CD4-positive, alpha-beta T cell (primary cell): ENCODE results near the gene PKIG. TPM values are rescaled to one million over a fixed set of nuclear protein-coding genes. Genes with fewer than 3 reads are reported as not detected.
A peak's percentile ranks its signal among the peaks of the same experiment; 100 is the strongest.

Experiments used
- ATAC-seq: fragments of 200-7000 bp; cut with Tn5 transposase; one replicate; pipeline ENCODE4 v1.10.0; 2022; ENCODE audit warnings: mild to moderate bottlenecking; ENCODE audit not compliant: poor library complexity
- CTCF ChIA-PET: fragments of 350-600 bp; sonication (Branson Sonifier 250); formaldehyde crosslinking; loops from one replicate; lab custom pipeline; 2021; ENCODE audit warnings: antibody characterized with exemption, inconsistent platforms; lab: Charles Lee
- POLR2A ChIA-PET: fragments of 350-600 bp; sonication (Branson Sonifier 250); formaldehyde crosslinking; loops from one replicate; lab custom pipeline; 2021; ENCODE audit warnings: antibody characterized with exemption, inconsistent platforms; lab: Charles Lee
- DNase-seq, 14 experiments: peaks; one replicate each; pipeline ENCODE4 v3.0.0-alpha.2; 2013 to 2020; ENCODE audit warnings: mixed read lengths in 2 of 14
- H3K27ac ChIP-seq, 2 donors: one replicate each; pipeline versions ENCODE4 v1.5.1 to v1.7.0; 2013; ENCODE audit warnings: low read length in 2 of 2, low read depth in 1 of 2, mild to moderate bottlenecking in 1 of 2
- H3K27me3 ChIP-seq, 2 experiments: 1 replicate in 1 of 2; 2 replicates in 1 of 2; pipeline versions ENCODE4 v1.6.1 to v1.7.0; 2013; ENCODE audit warnings: low read length in 2 of 2, control low read depth in 1 of 2, mild to moderate bottlenecking in 1 of 2, moderate library complexity in 1 of 2; ENCODE audit not compliant: insufficient read depth in 2 of 2, control insufficient read depth in 1 of 2
- H3K36me3 ChIP-seq: one replicate; pipeline ENCODE4 v1.6.1; 2013; ENCODE audit warnings: low read length, control low read depth; ENCODE audit not compliant: insufficient read depth
- H3K4me1 ChIP-seq: one replicate; pipeline ENCODE4 v1.6.1; 2013; ENCODE audit warnings: low read length, control low read depth; ENCODE audit not compliant: insufficient read depth
- H3K4me3 ChIP-seq: one replicate; pipeline ENCODE4 v1.5.1; 2013; ENCODE audit warnings: mild to moderate bottlenecking, low read length, moderate library complexity
- H3K9me3 ChIP-seq, 2 experiments: 1 replicate in 1 of 2; 2 replicates in 1 of 2; pipeline versions ENCODE4 v1.6.1 to v1.7.0; 2013; ENCODE audit warnings: low read length in 2 of 2, mild to moderate bottlenecking in 2 of 2, control low read depth in 1 of 2, moderate library complexity in 1 of 2; ENCODE audit not compliant: control insufficient read depth in 1 of 2, insufficient read depth in 1 of 2
- H3K27ac Mint-ChIP-seq: one replicate; pipeline ENCODE4 v1.8.0; 2020; ENCODE audit warnings: mixed read lengths
- H3K27me3 Mint-ChIP-seq: one replicate; pipeline ENCODE4 v1.8.0; 2021; ENCODE audit warnings: mixed read lengths
- H3K36me3 Mint-ChIP-seq: one replicate; pipeline ENCODE4 v1.8.0; 2021; ENCODE audit warnings: low read depth, mixed read lengths
- H3K4me1 Mint-ChIP-seq: one replicate; pipeline ENCODE4 v1.8.0; 2021; ENCODE audit warnings: low read depth, mixed read lengths
- H3K4me3 Mint-ChIP-seq: one replicate; pipeline ENCODE4 v1.8.0; 2020; ENCODE audit warnings: mild to moderate bottlenecking, mixed read lengths
- H3K9me3 Mint-ChIP-seq: one replicate; pipeline ENCODE4 v1.8.0; 2020; ENCODE audit warnings: mixed read lengths
- intact Hi-C, 2 experiments: fragments of 100-400 bp; cut with DNase I in 1 of 2; cut with micrococcal nuclease in 1 of 2; formaldehyde crosslinking; loops; one replicate each; pipeline versions ENCODE4 v1.15.1 to v1.9.0; 2023 to 2025; cut with DNase I, micrococcal nuclease
- total RNA-seq, 174 experiments: library from RNA in 2 of 174; stranded (reverse) in 2 of 174; gene quantifications; one replicate each; pipeline ENCODE4 v1.2.3 and lab custom pipeline; 2021 to 2026
- TF ChIP-seq, protein P1 (sequence below): fragments of 200-600 bp; IDR thresholded peaks from one replicate; pipeline ENCODE4 v1.8.0; 2022; ENCODE audit warnings: antibody characterized with exemption, mild to moderate bottlenecking

The PKIG gene
- total RNA-seq, 2 experiments from 2014 or later, result 1.7 to 2.4 TPM

DNA sequence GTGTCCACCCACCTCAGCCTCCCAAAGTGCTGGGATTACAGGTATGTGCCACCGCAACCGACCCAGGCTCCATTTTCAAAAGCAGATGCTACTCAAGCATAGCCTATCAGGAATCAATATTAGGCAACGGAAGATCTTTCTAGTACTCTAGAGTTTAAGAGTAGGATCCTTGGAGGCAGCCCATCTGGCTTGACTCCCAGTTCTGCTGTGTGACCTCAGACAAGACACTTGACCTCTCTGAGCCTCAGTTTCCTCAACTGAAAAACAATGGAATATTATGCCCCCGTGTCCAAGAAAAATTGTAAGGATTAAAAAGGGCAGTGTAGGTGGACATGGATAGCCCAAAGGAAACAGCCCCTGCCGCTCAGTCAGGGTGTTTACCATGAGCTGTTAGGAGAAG is 54.7 kb downstream of the PKIG start:
- ATAC-seq (no peak), DNase-seq (no peak)
- no peak overlapping the region for H3K4me3 Mint-ChIP-seq
- no peaks in the 10 kb centered on the region for H3K27me3 Mint-ChIP-seq
- Histone ChIP-seq H3K27ac (no peak overlapping the region), H3K4me3 (no peak overlapping the region), H3K9me3 (peaks cover 0 to 11% of the 10 kb centered on the region in 2 experiments), H3K27me3 (no peaks in the 10 kb centered on the region), H3K36me3 (peaks cover 52% of the 10 kb centered on the region), H3K4me1 (peaks cover 15% of the 10 kb centered on the region)
- intact Hi-C loops, result no loop called here
- H3K27ac Mint-ChIP-seq, result no peak overlapping the region
- CTCF ChIA-PET, result no interaction called here
- peaks cover 84% of the 10 kb centered on the region for H3K36me3 Mint-ChIP-seq
- TF ChIP-seq, protein P1, sequence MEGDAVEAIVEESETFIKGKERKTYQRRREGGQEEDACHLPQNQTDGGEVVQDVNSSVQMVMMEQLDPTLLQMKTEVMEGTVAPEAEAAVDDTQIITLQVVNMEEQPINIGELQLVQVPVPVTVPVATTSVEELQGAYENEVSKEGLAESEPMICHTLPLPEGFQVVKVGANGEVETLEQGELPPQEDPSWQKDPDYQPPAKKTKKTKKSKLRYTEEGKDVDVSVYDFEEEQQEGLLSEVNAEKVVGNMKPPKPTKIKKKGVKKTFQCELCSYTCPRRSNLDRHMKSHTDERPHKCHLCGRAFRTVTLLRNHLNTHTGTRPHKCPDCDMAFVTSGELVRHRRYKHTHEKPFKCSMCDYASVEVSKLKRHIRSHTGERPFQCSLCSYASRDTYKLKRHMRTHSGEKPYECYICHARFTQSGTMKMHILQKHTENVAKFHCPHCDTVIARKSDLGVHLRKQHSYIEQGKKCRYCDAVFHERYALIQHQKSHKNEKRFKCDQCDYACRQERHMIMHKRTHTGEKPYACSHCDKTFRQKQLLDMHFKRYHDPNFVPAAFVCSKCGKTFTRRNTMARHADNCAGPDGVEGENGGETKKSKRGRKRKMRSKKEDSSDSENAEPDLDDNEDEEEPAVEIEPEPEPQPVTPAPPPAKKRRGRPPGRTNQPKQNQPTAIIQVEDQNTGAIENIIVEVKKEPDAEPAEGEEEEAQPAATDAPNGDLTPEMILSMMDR, result no peak
- POLR2A ChIA-PET, result no interaction called here
- no peaks in the 10 kb centered on the region for H3K9me3 Mint-ChIP-seq
- peaks cover 22% of the 10 kb centered on the region for H3K4me1 Mint-ChIP-seq

DNA sequence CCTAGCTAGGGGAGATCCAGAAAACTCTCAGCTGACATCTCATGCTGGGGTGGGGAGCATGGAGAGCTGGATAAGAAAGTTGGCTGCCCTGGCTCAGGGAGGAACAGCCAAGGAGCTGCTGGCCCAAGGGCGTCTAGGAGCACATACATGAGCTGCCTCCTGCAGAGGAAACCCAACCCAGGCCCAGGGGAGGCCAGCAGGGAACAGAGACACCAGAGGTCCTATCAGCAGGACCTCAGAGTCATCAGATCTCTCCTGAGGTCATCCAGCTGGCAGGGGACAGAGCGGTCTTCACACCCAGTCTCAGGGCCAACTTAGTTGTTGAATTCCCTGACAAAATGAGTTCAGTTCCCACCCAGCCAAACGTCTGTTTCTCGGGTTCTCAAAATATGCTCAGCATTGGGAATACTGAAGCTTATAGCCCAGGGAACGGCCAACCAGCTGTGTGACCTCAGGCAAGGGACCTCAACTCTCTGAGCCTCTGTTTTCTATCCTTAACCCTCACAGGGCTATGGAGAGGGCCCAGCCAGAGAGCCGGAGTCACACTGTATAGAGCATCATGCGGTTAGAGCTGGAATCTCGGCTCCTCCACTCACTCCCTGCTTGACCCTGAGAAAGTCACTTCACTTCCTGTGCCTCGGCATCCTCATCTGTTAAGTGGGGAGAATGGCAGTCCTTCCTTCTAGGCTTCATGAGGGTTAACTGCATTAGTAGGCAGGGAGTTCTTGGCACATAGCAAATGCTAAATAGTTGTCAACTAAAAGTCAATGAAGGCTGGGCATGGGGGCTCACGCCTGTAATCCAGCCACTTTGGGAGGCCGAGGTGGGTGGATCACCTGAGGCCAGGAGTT is 55.4 kb downstream of the PKIG start:
- Histone ChIP-seq H3K9me3 (peaks cover 0 to 11% of the 10 kb centered on the region in 2 experiments), H3K4me3 (no peak overlapping the region), H3K27ac (no peak overlapping the region), H3K36me3 (peaks cover 47% of the 10 kb centered on the region), H3K27me3 (no peaks in the 10 kb centered on the region), H3K4me1 (peaks cover 22% of the 10 kb centered on the region)
- peaks cover 29% of the 10 kb centered on the region for H3K4me1 Mint-ChIP-seq
- TF ChIP-seq, protein P1, result no peak
- peaks cover 79% of the 10 kb centered on the region for H3K36me3 Mint-ChIP-seq
- CTCF ChIA-PET, result no interaction called here
- H3K27ac Mint-ChIP-seq, result no peak overlapping the region
- H3K27me3 Mint-ChIP-seq, result no peaks in the 10 kb centered on the region
- no peaks in the 10 kb centered on the region for H3K9me3 Mint-ChIP-seq
- POLR2A ChIA-PET, result no interaction called here
- DNase-seq (no peak), ATAC-seq (no peak)
- intact Hi-C loops, result no loop called here
- no peak overlapping the region for H3K4me3 Mint-ChIP-seq

DNA sequence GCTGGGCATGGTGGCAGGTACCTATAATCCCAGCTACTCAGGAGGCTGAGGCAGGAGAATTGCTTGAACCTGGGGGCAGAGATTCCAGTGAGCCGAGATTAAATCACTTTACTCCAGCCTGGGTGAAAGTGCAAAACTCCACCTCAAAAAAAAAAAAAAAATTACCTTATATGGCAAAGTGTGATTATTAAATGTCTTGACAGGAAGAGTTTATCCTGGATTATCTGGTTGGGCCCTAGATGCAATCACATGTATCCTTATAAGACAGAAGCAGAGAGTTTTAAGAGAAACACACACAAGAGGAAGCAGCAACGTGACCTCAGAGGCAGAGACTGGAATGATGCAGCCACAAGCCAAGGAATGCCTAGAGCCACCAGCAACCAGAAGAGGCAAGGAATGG is 58.1 kb downstream of the PKIG start:
- Mint-ChIP-seq H3K27ac (peak overlapping the region; percentile 91), H3K4me1 (peaks cover 56% of the 10 kb centered on the region), H3K36me3 (peaks cover 51% of the 10 kb centered on the region), H3K4me3 (no peak overlapping the region), H3K9me3 (no peaks in the 10 kb centered on the region), H3K27me3 (no peaks in the 10 kb centered on the region)
- CTCF ChIA-PET, result no interaction called here
- Histone ChIP-seq H3K4me1 (peaks cover 49% of the 10 kb centered on the region), H3K4me3 (no peak overlapping the region), H3K27ac (no peak overlapping the region), H3K27me3 (no peaks in the 10 kb centered on the region), H3K9me3 (peaks cover 0 to 11% of the 10 kb centered on the region in 2 experiments), H3K36me3 (peaks cover 20% of the 10 kb centered on the region)
- DNase-seq (no peak), ATAC-seq (no peak)
- TF ChIP-seq, protein P1, result no peak
- intact Hi-C loops, result loop anchor here in 1 of 2 experiments (2.0 kb wide), 1 partner anchor 20 kb away; no protein-coding TSS in a partner anchor
- POLR2A ChIA-PET, result interaction anchor here (0.7 kb wide), 1 partner anchor 138 kb away, joined by 3 read pairs; no protein-coding TSS in a partner anchor
